OCI-LY1 (cell line): ENCODE data around the gene KSR1.

ENCODE experiments used
- CTCF ChIP-seq: fragments of 200-600 bp; sonication (generic), shearing (Covaris generic); IDR thresholded peaks from 2 replicates; pipeline ENCODE4 v1.5.1; 2017; ENCODE audit warnings: mild to moderate bottlenecking, antibody characterized with exemption, low read length, moderate library complexity, mixed read lengths
- EZH2 ChIP-seq: fragments of 200-600 bp; sonication (generic), shearing (Covaris generic); IDR thresholded peaks from 2 replicates; pipeline ENCODE4 v1.8.0; 2017; ENCODE audit warnings: borderline replicate concordance, mixed run types, mild to moderate bottlenecking, antibody characterized with exemption, low read length, moderate library complexity, mixed read lengths

- TF ChIP-seq CTCF (no peak), EZH2 (no peak)
These were observed 215.3 kb downstream of the KSR1 start for GRCh38 chr17:27671591-27671910.
